GM21737 (cell line): ENCODE measurements around the gene SERPINC1.
"Not testable (repeated sequence)": the region's sequence is repeated elsewhere in the genome, so short reads cannot be mapped to it uniquely, and the experiment has no call there.

Experiments
- ATAC-seq: cut with Tn5 transposase; IDR thresholded peaks from one replicate; pipeline ENCODE4 v1.9.1; 2021; ENCODE audit warnings: mild to moderate bottlenecking, moderate library complexity; ENCODE audit not compliant: unreplicated experiment

Gene SERPINC1

DNA sequence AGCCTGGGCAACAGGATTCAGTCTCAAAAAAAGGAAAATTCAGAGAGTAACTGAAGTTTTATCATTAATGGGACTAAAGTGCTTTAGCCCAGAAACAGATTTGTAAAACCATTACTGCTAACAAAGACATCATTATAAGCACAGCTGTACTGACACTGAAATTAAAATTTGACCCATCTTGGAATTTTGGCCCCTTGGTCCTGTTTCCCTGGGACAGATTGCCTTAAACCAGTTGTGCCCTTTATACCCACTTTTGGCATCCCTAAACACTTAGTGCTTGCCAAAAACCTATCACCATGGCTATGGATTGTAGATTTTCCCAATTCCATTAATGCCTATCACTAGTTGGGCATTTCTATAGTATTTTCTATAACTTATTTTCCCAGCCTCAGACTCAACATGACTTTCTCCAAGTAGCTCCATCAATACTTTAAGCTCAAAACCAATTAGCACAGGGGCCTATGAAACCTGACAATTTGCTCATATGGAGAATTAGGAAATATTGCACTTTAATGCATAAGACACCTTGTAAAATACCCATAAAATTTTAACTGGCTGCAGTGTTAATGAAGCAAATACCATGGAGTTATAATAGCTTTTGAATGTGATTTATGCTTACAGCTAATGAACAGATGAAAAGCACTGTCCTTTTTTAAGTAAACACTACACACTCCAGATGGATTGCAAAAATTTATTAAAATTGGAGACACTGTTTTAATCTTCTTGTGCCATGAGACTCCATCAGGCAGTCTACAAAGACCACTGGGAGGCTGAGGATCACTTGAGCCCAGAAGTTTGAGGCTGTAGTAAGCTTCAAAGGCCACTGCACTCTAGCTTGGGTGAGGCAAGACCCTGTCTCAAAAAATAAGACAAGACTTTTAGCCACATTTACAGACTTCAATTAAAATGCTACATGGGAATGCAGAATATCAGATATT lies 53.6 kb downstream of the SERPINC1 start:
- no peak for ATAC-seq

DNA sequence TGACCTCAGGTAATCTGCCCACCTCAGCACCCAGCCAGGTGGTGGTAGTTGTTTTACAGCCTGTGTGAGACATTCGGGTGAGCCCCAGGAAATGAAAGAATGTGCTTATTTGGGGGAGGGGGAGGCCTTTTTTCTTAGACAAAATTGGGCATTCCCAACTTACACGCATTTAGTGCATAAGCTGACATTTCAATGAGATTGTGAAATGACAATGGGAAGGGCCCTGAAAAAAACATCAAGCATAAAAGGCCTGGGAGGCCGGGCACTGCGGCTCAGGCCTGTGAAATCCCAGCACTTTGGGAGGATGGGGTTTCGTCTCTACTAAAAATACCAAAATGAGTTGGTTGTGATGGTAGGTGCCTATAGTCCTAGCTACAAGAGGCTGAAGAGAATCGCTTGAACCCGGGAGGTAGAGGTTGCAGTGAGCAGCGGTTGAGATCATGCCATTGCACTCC lies 54.3 kb downstream of the SERPINC1 start:
- no peak for ATAC-seq

GRCh38 chr1:173862146-173862768 lies 54.9 kb downstream of the SERPINC1 start:
- not testable (repeated sequence) for ATAC-seq

DNA sequence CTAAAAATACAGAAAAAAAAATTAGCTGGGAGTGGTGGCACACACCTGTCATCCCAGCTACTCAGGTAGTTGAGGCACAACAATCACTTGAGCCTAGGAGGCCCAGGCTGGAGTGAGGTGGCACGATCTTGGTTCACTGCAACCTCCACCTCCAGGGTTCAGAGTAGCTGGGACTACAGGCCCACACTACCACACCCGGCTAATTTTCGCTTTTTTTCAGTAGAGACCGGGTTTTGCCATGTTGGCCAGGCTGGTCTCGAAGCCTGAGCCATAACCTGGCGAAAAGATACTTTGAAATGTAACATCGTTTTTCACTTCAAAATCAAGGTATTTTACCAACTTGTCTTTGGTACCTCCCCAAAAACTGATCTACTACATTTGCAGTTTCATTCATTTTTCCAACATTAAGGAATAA lies 55.4 kb downstream of the SERPINC1 start:
- no peak for ATAC-seq

- no peak for ATAC-seq
Observed at GRCh38 chr1:173860065-173860464, 57.1 kb downstream of the SERPINC1 start.

DNA sequence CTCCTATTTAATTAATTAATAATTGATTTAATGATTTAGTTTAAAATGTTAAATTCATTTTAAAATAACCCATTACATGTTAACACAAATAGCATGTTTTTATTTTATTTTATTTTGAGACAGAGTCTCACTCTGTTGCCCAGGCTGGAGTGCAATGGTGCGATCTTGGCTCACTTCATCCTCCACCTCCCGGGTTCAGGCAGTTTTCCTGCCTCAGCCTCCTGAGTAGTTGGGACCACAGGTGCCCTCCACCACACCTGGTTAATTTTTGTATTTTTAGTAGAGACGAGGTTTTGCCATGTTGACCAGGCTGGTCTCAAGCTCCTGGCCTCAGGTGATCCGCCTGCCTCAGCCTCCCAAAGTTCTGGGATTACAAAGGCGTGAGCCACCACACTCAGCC lies 57.6 kb downstream of the SERPINC1 start:
- not testable (repeated sequence) for ATAC-seq

GRCh38 chr1:173857363-173857917 lies 59.7 kb downstream of the SERPINC1 start:
- ATAC-seq = no peak

DNA sequence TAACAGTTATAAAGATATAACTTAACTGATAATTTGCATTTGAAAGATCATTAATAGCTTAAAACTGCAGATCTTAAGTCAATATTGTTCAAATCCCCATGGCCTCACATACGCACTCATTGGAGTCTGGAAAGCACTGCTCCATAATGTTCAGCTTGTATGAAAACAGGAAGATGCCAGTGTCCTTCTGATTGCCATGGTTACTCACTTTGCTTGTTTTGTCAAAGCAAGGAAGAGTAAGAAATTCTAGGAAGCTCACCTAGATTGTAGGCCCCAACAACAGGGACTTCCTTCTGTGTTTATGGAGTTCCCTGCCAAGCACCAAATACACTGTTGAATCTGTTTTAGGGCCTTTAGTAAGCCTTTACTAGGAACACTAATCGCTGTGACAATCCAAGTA lies 60.2 kb downstream of the SERPINC1 start:
- no peak for ATAC-seq

DNA sequence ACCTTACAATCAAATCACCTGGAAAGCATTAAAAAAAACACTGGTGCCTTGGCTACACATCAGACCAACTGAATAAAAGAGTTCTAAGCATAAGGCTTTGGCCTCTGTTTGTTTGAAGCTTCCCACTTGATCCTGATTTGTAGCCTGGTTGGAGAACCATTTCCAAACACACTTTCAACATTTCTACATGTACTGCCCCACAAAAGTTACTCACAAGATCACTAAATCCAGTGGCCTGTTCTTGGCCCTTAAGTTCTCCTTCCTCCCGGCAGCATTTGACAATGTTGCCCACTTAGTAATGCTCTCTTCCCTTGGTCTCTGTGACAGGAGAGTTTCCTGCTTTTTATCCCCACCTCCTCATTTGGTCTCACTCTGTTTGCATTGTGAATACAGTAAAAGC lies 61.1 kb downstream of the SERPINC1 start:
- ATAC-seq = no peak
